ENCODE data around the gene SPO11. TPM values are rescaled to one million over a fixed set of nuclear protein-coding genes. Genes with fewer than 3 reads are reported as not detected.

The SPO11 gene
- total and polyA plus RNA-seq, 2 experiments from 2014 or later = not detected

DNA sequence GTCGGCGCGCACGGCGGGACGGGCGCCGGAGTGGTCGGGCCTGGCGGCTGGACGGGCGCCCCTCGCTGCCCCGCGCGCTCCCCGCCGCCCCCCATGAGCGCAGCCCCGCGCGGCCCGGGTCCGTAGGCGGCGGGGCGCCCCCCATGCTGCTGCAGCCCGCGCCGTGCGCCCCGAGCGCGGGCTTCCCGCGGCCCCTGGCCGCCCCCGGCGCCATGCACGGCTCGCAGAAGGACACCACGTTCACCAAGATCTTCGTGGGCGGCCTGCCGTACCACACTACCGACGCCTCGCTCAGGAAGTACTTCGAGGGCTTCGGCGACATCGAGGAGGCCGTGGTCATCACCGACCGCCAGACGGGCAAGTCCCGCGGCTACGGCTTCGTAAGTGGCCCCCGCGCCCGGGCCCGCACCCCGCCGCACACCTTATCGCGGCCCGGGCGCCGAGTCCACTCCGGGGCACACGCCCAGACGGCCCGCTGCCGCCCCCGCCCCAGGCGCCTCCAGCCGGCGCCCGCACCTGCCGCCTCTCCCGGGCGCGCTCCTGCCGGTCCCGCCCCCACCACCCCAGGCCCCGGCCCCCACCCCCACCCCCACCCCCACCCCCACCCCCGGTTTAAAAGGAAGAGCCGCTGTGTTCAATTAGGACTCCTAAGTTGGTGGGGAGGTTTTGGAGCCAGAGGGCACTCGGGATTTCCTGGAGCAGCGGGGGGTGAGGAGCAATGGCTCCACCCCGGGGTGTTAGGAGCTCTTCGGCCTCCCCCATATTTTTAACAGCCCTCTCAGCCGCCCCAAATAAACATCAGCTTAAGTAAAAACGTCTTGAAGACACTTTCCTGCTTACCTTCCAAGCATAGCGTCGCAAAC is 62.1 kb downstream of the SPO11 start:
- DNase-seq = peak; percentile 58
- peaks cover 11% of the 10 kb centered on the region; the same call in 1 of the 2 replicates for H3K4me1 ChIP-seq (ENCODE audit: insufficient read depth)
- no peak overlapping the region for H3K27ac ChIP-seq
- peak overlapping the region; percentile 57 for H3K4me2 ChIP-seq (ENCODE audit: unreplicated experiment)
- H3K79me2 ChIP-seq (ENCODE audit: insufficient read depth) = 0 out of 2 replicates have a peak, but pooled peaks cover 3% of the 10 kb centered on the region
- H3K9me2 ChIP-seq (ENCODE audit: insufficient read depth) = no peaks in the 10 kb centered on the region
- in situ Hi-C loops (cut with MboI) = no loop called here
- TF ChIP-seq EZH2 (IDR thresholded peaks at IDR 0.05; ENCODE audit: insufficient read depth, poor library complexity, severe bottlenecking) = no peak
- TF ChIP-seq EZH2phosphoT487 (IDR thresholded peaks at IDR 0.05; ENCODE audit: insufficient read depth, low read depth) = no peak
- H3K27me3 ChIP-seq (replicated peaks; ENCODE audit: insufficient read depth) = no peaks in the 10 kb centered on the region
- 5 to 7% methylated on average over 29 to 49 of the region's 98 CpGs for WGBS, 2 experiments (ENCODE audit: low coverage in 1 of 2, low lambda C conversion rate in 2 of 2, missing lambda C conversion rate in 2 of 2)
- H4K20me1 ChIP-seq (ENCODE audit: insufficient read depth) = no peaks in the 10 kb centered on the region
- peak overlapping the region; percentile 70 for H3K4me3 ChIP-seq
- 0 out of 2 replicates have a peak overlapping the region, but pooled peaks have one; percentile 29 for H3K9ac ChIP-seq
- H3K9me3 ChIP-seq (ENCODE audit: low read depth) = no peaks in the 10 kb centered on the region
- no peaks in the 10 kb centered on the region for H3F3A ChIP-seq (ENCODE audit: insufficient read depth)
- no peaks in the 10 kb centered on the region for H3K36me3 ChIP-seq (ENCODE audit: low read depth)
- H2AFZ ChIP-seq = peak overlapping the region; percentile 75; the same call in 1 of the 2 replicates

DNA sequence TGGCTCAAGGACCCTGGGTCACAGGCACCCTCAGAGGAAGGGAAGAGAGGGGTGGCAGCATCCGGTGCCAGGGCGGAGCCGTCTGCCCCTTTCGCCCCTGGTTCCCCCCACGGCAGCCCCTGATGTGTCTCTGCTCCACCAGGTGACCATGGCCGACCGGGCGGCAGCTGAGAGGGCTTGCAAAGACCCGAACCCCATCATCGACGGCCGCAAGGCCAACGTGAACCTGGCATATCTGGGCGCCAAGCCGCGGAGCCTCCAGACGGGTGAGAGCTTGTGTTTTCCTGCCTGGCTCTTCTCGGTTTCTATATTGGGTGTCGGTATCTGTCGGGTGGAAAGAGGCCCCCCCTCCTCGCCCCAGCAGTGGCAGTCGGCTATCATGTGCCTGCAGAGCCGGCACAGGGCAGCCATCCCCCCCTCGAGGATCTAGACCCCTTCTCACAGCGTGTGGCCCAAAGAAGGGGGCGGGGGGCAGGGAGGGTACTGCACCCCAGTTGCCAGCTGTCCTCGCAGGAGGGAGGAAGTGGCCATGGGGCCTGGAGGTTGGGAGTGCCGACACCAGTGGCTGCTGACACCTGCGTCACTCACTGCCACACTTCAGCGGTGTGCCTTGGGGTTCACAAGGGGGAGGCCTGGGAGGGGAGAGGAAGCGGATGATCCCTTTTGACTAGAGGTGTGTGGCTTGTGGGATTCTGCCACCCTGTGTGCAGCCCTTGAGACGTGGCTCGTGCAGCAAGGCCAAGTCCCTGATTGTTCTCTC is 63.1 kb downstream of the SPO11 start:
- no peak overlapping the region for H3K27ac ChIP-seq
- no peaks in the 10 kb centered on the region for H3K9me2 ChIP-seq (ENCODE audit: insufficient read depth)
- TF ChIP-seq EZH2 (IDR thresholded peaks at IDR 0.05; ENCODE audit: insufficient read depth, poor library complexity, severe bottlenecking) (no peak), EZH2phosphoT487 (IDR thresholded peaks at IDR 0.05; ENCODE audit: insufficient read depth, low read depth) (no peak)
- no peak for DNase-seq
- peak overlapping the region; percentile 56 for H3K4me3 ChIP-seq
- no peaks in the 10 kb centered on the region for H4K20me1 ChIP-seq (ENCODE audit: insufficient read depth)
- peaks cover 11% of the 10 kb centered on the region; the same call in 1 of the 2 replicates for H3K4me1 ChIP-seq (ENCODE audit: insufficient read depth)
- in situ Hi-C loops (cut with MboI) = no loop called here
- H3K36me3 ChIP-seq (ENCODE audit: low read depth) = no peaks in the 10 kb centered on the region
- H2AFZ ChIP-seq = no peak overlapping the region
- H3K9me3 ChIP-seq (ENCODE audit: low read depth) = no peaks in the 10 kb centered on the region
- 80 to 83% methylated on average over 24 to 33 of the region's 33 CpGs for WGBS, 2 experiments (ENCODE audit: low coverage in 1 of 2, low lambda C conversion rate in 2 of 2, missing lambda C conversion rate in 2 of 2)
- H3K79me2 ChIP-seq (ENCODE audit: insufficient read depth) = 0 out of 2 replicates have a peak, but pooled peaks cover 3% of the 10 kb centered on the region
- H3K27me3 ChIP-seq (replicated peaks; ENCODE audit: insufficient read depth) = no peaks in the 10 kb centered on the region
- H3K4me2 ChIP-seq (ENCODE audit: unreplicated experiment) = peak overlapping the region; percentile 57
- H3F3A ChIP-seq (ENCODE audit: insufficient read depth) = no peaks in the 10 kb centered on the region
- no peak overlapping the region for H3K9ac ChIP-seq

Small RNA genes lying within 50 kb of the gene (microRNA-seq; reads per million reads assigned to microRNA genes)
- gene MIR4325 (ENCODE audit: borderline number of aligned reads) = not detected

Small RNA genes lying within 50 kb of the gene (small RNA-seq; reads per million reads assigned to genes)
- gene MIR4325 (ENCODE audit: low read depth, low replicate concordance) (not detected), gene RF00019 (ENCODE audit: low read depth, low replicate concordance) (not detected), gene RPL39P39 (ENCODE audit: low read depth, low replicate concordance) (not detected)

Other genes starting within 250 kb of the SPO11 start
- not detected in 2 replicates for gene BMP7, start 63.2 kb upstream of the SPO11 start, total RNA-seq (2014; rRNA removed; shearing (Covaris generic))
- gene BMP7, start 63.2 kb upstream of the SPO11 start, polyA plus RNA-seq (2016; fragmentation: Nextera tagmentation; extraction: Ambion mirVana) = 0.09 TPM in 1 of 2 replicates, not detected in the other
- 21.5 and 34.7 TPM in 2 replicates for gene RAE1, start 21.5 kb downstream of the SPO11 start, total RNA-seq (2014; rRNA removed; shearing (Covaris generic))
- 54.8 and 55.9 TPM in 2 replicates for gene RAE1, start 21.5 kb downstream of the SPO11 start, polyA plus RNA-seq (2016; fragmentation: Nextera tagmentation; extraction: Ambion mirVana)
- 3.7 and 8.1 TPM in 2 replicates for gene RBM38, start 61.6 kb downstream of the SPO11 start, total RNA-seq (2014; rRNA removed; shearing (Covaris generic))
- 1.3 and 2.0 TPM in 2 replicates for gene RBM38, start 61.6 kb downstream of the SPO11 start, polyA plus RNA-seq (2016; fragmentation: Nextera tagmentation; extraction: Ambion mirVana)
- not detected in 2 replicates for gene CTCFL, start 195.3 kb downstream of the SPO11 start, total RNA-seq (2014; rRNA removed; shearing (Covaris generic))
- gene CTCFL, start 195.3 kb downstream of the SPO11 start, polyA plus RNA-seq (2016; fragmentation: Nextera tagmentation; extraction: Ambion mirVana) = not detected in 2 replicates
- gene PCK1, start 231.3 kb downstream of the SPO11 start, total RNA-seq (2014; rRNA removed; shearing (Covaris generic)) = not detected in 2 replicates
- not detected in 2 replicates for gene PCK1, start 231.3 kb downstream of the SPO11 start, polyA plus RNA-seq (2016; fragmentation: Nextera tagmentation; extraction: Ambion mirVana)